Brain microvascular endothelial cell (primary cell): ENCODE measurements around the gene RGS9BP.

Experiments used
- DNase-seq: peaks from one replicate; pipeline ENCODE4 v3.0.0-alpha.2; 2020
- H3K27ac ChIP-seq: fragments of 250-450 bp; sonication (Bioruptor Pico); 2 replicates; pipeline ENCODE4 v1.5.1; 2020; ENCODE audit warnings: mild to moderate bottlenecking, moderate library complexity
- H3K27me3 ChIP-seq: fragments of 250-450 bp; sonication (Bioruptor Pico); replicated peaks from 2 replicates; pipeline ENCODE4 v1.5.1; 2020; ENCODE audit warnings: mild to moderate bottlenecking
- H3K36me3 ChIP-seq: fragments of 250-450 bp; sonication (Bioruptor Pico); replicated peaks from 2 replicates; pipeline ENCODE4 v1.5.1; 2020; ENCODE audit warnings: mild to moderate bottlenecking
- H3K4me3 ChIP-seq: 2 replicates; pipeline ENCODE4 v1.5.1; 2011; ENCODE audit warnings: low read depth, mild to moderate bottlenecking, control low read depth, low read length, moderate library complexity
- CTCF ChIP-seq: IDR thresholded peaks from 2 replicates; pipeline ENCODE4 v1.5.1; 2011; ENCODE audit warnings: low read depth, mild to moderate bottlenecking, moderate library complexity, low read length, control low read depth, inconsistent platforms; ENCODE audit errors: missing control alignments
- in situ Hi-C: cut with HindIII; loops from 2 replicates; pipeline ENCODE4 v1.10.0; 2017; ENCODE audit warnings: low sequenced_read_pairs, low pct_ligation_motif_present

RGS9BP gene

GRCh38 chr19:32717496-32717895, 41.8 kb downstream of the RGS9BP start:
- in situ Hi-C loops, result no loop called here
- Histone ChIP-seq H3K27ac (no peak overlapping the region), H3K27me3 (no peaks in the 10 kb centered on the region), H3K36me3 (peaks cover 2% of the 10 kb centered on the region), H3K4me3 (no peak overlapping the region)
- no peak for DNase-seq
- no peak for TF ChIP-seq CTCF

GRCh38 chr19:32718286-32718685, 42.6 kb downstream of the RGS9BP start:
- DNase-seq, result no peak
- Histone ChIP-seq H3K27ac (no peak overlapping the region), H3K27me3 (no peaks in the 10 kb centered on the region), H3K4me3 (no peak overlapping the region), H3K36me3 (peaks cover 2% of the 10 kb centered on the region)
- in situ Hi-C loops, result no loop called here
- TF ChIP-seq CTCF, result no peak

- no peak for DNase-seq
- in situ Hi-C loops, result no loop called here
- Histone ChIP-seq H3K4me3 (no peak within 1 kb of the TSS), H3K36me3 (peaks cover under 1% of the 10 kb centered on the region), H3K27me3 (no peaks in the 10 kb centered on the region), H3K27ac (no peak within 1 kb of the TSS)
- no peak for TF ChIP-seq CTCF
These were observed 44.0 kb downstream of the RGS9BP start, which contains the start of gene TDRD12 for GRCh38 chr19:32719611-32720059. TDRD12 (plus strand) TSS chr19:32719767; CDS start chr19:32720073, 306 bp downstream.

GRCh38 chr19:32720216-32720935, 44.7 kb downstream of the RGS9BP start:
- H3K27ac ChIP-seq, result no peak overlapping the region
- no peak overlapping the region for H3K4me3 ChIP-seq
- no peaks in the 10 kb centered on the region for H3K27me3 ChIP-seq
- no peaks in the 10 kb centered on the region for H3K36me3 ChIP-seq
- TF ChIP-seq CTCF, result no peak
- no peak for DNase-seq
- in situ Hi-C loops, result no loop called here

GRCh38 chr19:32720936-32721250, 45.2 kb downstream of the RGS9BP start:
- in situ Hi-C loops, result no loop called here
- no peak for TF ChIP-seq CTCF
- H3K27ac ChIP-seq, result no peak overlapping the region
- no peak overlapping the region for H3K4me3 ChIP-seq
- H3K27me3 ChIP-seq, result no peaks in the 10 kb centered on the region
- H3K36me3 ChIP-seq, result no peaks in the 10 kb centered on the region
- DNase-seq, result no peak
